ENCODE results near the gene HSD11B1L.
"Not testable (repeated sequence)": the region's sequence is repeated elsewhere in the genome, so short reads cannot be mapped to it uniquely, and the experiment has no call there.

Gene HSD11B1L

DNA sequence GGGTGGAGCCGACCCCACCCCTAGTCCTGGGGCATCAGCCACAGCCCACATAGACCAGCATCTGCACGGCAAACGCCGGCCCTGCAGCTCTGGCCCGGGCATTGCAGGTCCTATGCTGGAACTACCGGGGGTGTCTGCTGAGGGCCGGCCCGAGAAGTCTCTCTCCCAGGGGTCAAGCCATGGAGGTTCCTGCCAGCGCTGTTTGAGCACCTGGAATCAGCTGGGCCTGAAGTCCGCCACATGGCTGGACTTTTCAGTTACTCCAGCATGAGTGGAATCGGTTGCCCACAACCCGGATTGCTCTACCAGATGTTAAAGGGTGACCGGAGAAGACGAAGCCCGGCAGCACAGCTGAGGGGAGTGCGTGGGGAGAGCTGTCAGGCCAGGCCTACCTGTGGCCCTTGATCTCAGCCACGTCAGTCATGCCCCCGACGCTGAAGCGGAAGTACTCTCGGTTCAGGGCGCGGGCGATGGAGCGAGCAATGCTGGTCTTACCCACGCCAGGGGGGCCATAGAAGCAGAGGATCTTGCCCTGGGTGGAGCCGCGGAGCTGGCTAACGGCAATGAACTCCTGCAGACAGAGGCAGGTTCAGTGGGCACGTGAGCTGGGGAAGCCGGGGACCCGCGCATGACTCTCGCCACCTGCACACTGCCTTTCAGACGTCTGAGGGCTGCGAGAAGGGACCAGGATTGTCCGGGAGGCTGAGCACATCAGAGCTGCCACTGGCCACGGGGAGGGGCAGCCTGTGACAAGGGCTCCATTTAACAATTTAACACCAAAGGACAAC lies 18.0 kb downstream of the HSD11B1L start:
- no peak for DNase-seq (ENCODE audit: low read depth in 3 of 3)

DNA sequence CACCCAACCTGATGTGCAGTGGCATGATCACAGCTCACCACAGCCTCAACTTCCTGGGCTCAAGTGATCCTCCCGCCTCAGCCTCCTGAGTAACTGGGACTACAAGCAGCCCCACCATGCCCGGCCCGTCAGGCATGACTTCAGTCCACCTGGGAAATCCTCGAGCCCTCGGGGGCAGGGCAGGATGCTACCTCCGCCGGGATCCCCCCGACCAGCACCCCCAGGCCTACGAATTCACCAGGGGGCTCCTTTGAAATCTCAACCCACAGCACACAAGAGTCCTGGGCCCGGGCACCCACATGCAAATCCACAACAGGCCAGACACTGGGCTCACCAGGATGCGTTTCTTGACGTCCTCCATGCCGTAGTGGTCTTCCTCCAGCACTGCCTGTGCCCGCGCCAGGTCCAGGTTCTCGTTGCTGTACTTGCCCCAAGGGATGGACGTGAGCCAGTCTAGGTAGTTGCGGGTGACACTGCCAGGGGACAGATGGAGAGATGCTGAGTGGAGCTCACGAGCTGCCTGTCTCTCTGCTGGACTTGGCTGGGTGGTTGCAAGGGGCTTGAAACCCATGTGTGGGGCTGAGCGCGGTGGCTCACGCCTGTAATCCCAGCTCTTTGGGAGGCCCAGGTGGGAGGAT lies 19.7 kb downstream of the HSD11B1L start:
- DNase-seq (ENCODE audit: low read depth in 3 of 3) = no peak

GRCh38 chr19:5702053-5702410 lies 21.2 kb downstream of the HSD11B1L start:
- not testable (repeated sequence) for DNase-seq (ENCODE audit: low read depth in 3 of 3)

DNA sequence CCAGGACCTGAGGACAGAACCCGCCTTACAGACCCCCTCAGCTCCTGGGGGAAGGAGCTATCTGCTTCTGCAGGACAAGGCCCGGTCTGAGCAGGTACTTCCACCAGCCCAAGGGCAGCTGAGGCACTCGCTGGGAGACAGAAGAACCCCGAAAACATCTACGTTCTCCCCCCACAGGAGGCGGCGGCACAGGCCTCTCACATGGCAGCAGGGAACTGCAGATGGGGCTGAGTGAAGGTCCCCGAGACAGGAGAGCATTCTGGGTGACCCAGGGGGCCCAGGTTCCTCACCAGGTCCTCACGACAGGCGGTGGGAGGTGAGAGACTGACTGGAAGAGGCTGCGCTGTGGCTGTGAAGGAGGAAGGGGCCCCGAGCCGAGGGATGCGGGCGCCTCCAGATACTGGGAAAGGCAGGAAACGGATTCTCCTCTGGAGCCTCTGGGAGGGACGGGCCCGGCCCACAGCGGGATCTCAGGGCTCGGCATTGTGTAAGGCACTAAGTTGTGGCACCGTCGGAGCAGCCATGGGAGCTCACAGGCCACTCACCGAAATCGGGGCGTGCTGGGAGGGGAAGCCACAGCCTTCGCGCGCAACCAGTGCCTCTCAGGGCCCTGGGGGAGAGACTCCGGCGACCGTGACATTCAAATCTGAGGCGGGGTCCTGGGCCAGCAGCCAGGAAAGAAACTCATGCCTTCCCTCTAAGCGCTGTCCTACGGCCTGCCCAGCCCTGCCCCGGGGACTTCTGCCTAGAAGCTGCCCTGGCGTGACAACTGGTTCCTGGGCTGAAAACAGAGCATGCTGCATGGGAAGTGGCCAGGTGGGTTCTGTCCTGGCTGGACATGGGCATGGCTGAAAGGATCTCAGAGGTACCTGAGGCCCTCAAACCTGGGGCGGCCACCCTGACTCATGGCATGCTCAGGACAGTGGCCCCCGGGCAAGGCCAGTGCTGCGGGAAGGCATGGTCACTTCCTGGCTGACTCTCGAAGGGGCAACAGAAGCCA lies 23.3 kb downstream of the HSD11B1L start:
- no peak for DNase-seq (ENCODE audit: low read depth in 3 of 3)

DNA sequence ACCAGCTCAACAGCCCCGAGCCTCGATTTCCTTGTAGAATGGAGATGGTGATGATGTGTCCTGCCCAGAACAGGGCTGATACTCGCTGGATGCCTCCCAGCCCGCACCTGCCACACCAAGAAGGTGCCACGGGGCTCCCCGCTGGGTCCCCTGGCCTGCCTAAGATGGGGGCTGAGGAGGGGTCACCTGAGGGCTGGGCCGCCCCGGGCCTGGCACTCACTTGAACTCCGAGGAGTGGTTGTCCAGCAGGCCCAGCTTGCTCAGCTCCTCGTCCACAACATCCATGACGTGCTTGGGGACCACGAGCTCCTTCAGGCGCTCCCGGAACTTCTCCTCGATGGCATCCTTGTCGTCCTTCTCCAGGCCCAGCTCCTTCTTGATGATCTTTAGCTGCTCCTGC lies 24.7 kb downstream of the HSD11B1L start:
- no peak for DNase-seq (ENCODE audit: low read depth in 3 of 3)

- DNase-seq (ENCODE audit: low read depth in 3 of 3) = no peak
These were observed 26.2 kb downstream of the HSD11B1L start for GRCh38 chr19:5706876-5707573.

GRCh38 chr19:5707576-5708575 lies 27.0 kb downstream of the HSD11B1L start:
- no peak for DNase-seq (ENCODE audit: low read depth in 3 of 3)

DNA sequence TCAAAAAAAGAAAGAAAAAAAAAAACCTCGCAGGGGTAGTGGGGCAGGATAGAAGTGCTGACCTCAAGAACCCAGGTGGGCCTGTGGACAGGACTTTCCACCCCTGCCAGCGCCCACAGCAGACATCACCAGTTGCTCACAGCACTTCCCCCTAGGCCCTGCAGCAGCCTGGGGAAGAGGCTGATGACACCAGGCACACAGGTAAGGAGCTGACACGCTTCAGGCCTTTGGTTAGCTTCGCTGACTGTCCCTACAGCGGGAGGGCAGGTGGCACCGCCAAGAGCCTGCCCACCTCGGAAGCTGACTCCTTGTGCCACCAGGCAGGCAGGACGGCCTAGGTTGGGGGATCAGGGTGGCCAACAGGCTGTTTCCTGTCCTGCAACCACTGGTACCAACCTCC lies 30.2 kb downstream of the HSD11B1L start:
- DNase-seq (ENCODE audit: low read depth in 3 of 3) = no peak

- no peak for DNase-seq (ENCODE audit: low read depth in 3 of 3)
These were observed 30.9 kb downstream of the HSD11B1L start for GRCh38 chr19:5711713-5712161.

DNA sequence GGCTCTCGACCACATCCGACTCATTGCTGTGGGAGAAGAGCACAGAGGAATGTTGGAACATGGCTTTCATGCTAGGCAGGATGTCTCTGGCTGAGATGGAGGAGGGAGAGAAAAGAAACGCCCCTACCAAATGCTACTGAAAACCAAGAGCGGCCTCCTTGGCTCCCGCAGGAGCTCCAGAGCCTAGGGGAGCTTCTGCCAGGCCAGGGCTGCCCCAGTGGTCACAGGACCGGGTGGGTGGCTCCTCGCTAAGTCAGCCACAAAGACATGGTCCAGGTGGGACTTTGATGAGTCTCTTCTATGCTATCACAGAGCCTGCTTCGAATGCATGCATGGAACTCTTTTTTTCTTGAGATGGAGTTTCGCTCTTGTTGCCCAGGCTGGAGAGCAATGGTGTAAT lies 32.4 kb downstream of the HSD11B1L start:
- no peak for DNase-seq (ENCODE audit: low read depth in 3 of 3)

- DNase-seq (ENCODE audit: low read depth in 3 of 3) = no peak
These were observed 34.0 kb downstream of the HSD11B1L start for GRCh38 chr19:5714816-5715215.

DNA sequence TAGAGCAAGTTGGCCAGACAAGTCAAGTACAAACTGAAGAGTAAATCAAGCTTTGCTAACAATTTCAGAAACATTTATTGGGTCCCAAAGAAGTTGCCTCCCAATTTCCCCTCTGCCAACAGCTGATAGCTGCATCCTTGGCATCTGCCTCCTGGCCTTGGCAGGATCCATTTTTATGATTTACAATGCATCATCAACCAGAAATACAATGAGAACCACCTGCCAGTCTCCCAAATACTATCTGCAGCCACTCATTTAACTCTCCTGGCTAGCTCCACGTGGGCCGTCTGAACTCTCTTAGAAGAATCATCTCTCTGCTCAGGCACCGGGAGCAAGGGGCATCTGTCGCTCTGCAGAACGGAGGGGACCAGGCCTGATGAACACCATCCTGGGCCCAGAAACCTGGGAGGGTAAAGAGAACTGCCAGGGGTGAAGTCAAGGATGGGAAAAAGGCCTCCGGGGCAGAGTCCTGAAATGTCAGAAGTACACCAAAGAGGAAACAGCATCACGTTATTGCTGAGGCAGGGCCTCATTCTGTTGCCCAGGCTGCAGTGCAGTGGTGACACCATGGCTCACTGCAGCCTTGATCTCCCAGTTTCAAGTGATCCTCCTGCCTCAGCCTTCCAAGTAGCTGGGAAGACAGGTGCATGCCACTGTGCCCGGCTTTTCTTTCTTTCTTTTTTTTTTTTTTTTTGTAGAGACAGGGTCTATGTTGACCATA lies 36.5 kb downstream of the HSD11B1L start:
- no peak for DNase-seq (ENCODE audit: low read depth in 3 of 3)

GRCh38 chr19:5718037-5718578 lies 37.3 kb downstream of the HSD11B1L start:
- DNase-seq (ENCODE audit: low read depth in 3 of 3) = peak; percentile 38 to 74 (median 46)

GRCh38 chr19:5718579-5719273 lies 37.9 kb downstream of the HSD11B1L start:
- peak; percentile 45 to 69 (median 52) for DNase-seq (ENCODE audit: low read depth in 3 of 3)

DNA sequence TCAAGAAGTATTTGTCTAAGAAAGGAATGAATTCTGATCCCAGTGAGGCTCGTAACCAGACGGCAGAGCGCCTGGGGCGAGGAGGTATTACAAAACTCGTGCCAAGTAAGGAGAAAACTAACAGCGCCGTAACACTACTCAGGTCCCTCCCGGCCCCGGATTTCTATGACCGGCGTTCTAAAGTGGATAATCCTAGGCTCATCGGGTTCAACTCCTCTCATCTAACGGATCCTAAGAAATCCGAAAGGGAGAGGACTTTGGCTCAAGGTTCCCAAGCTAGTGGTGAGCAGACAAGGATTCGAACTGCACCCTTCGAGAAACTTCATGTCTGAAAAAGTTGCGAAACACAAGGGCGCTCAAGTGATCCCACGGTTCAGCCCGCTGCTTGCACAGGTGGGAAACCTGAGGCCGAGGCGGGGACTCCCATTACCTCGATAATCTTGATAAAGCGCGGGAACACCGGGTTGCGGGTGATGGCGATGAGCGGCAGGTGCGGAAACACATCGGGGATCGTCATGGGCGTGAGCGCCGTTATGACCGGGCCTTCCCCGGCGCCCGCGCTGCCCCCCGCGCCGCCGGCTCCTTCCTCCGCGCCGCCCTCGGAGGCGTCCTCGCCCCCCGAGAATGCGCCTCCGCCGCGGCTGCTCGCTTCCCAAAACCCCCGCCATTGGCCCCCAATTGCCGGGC lies 38.6 kb downstream of the HSD11B1L start:
- DNase-seq (ENCODE audit: low read depth in 3 of 3) = no peak

GRCh38 chr19:5719961-5720790 lies 39.3 kb downstream of the HSD11B1L start, which contains the start of the genes CATSPERD and LONP1:
TSS of gene CATSPERD (plus strand) at chr19:5720637. CDS start at chr19:5720738, 101 bp downstream.
TSS of gene LONP1 (minus strand) at chr19:5720146. CDS start at chr19:5720132, 14 bp downstream.
- peak; percentile 96 to 98 (median 96) for DNase-seq (ENCODE audit: low read depth in 3 of 3)

Data from stimulated activated CD4-positive, alpha-beta T cell treated with anti-CD3 and anti-CD28 coated beads, TNF-alpha, amount 100 ng/mL, for 48 hours (primary cell).